Progenitor cell of endocrine pancreas (in vitro differentiated cells): Measurements from ENCODE around the gene FAM89B. TPM values are rescaled to one million over a fixed set of nuclear protein-coding genes. Genes with fewer than 3 reads are reported as not detected.
A peak's percentile ranks its signal among the peaks of the same experiment; 100 is the strongest.

ENCODE experiments used
- DNase-seq: peaks from one replicate; pipeline ENCODE4 v3.0.0; 2021; ENCODE audit warnings: low spot score; ENCODE audit not compliant: unreplicated experiment
- H3K27ac Mint-ChIP-seq: 2 replicates; pipeline ENCODE4 v1.8.0; 2021; ENCODE audit warnings: mild to moderate bottlenecking, moderate library complexity, mixed read lengths
- H3K27me3 Mint-ChIP-seq: 2 replicates; pipeline ENCODE4 v1.8.0; 2021; ENCODE audit warnings: mixed read lengths
- H3K36me3 Mint-ChIP-seq: 2 replicates; pipeline ENCODE4 v1.8.0; 2022; ENCODE audit warnings: mixed read lengths; ENCODE audit not compliant: insufficient read depth
- H3K4me1 Mint-ChIP-seq: 2 replicates; pipeline ENCODE4 v1.8.0; 2021; ENCODE audit warnings: low read depth, mixed read lengths
- H3K4me3 Mint-ChIP-seq: 2 replicates; pipeline ENCODE4 v1.8.0; 2021; ENCODE audit warnings: low read depth, mild to moderate bottlenecking, moderate library complexity, mixed read lengths
- H3K9me3 Mint-ChIP-seq: 2 replicates; pipeline ENCODE4 v1.8.0; 2021; ENCODE audit warnings: low read depth, mixed read lengths
- CTCF ChIP-seq: fragments of 200-600 bp; sonication (generic); IDR thresholded peaks from one replicate; pipeline ENCODE4 v1.5.0; 2021; ENCODE audit warnings: antibody characterized with exemption, mild to moderate bottlenecking; ENCODE audit not compliant: unreplicated experiment
- total RNA-seq: library from RNA; stranded (reverse); gene quantifications from 2 replicates; pipeline ENCODE4 v1.2.1, GENCODE V29; 2021

FAM89B gene
- total RNA-seq, 1 donor from 2014 or later, result 65.0 TPM

- H3K4me3 Mint-ChIP-seq, result no peak overlapping the region
- no peak for DNase-seq
- peaks cover 37% of the 10 kb centered on the region for H3K27me3 Mint-ChIP-seq
- peaks cover 22% of the 10 kb centered on the region for H3K36me3 Mint-ChIP-seq
- H3K4me1 Mint-ChIP-seq, result peaks cover 2% of the 10 kb centered on the region
- no peak for TF ChIP-seq CTCF
- no peaks in the 10 kb centered on the region for H3K9me3 Mint-ChIP-seq
- H3K27ac Mint-ChIP-seq, result no peak overlapping the region
Observed at GRCh38 chr11:65538232-65538914, 34.0 kb upstream of the FAM89B start.

GRCh38 chr11:65538915-65539743, 33.2 kb upstream of the FAM89B start:
- no peaks in the 10 kb centered on the region for H3K9me3 Mint-ChIP-seq
- no peak overlapping the region for H3K4me3 Mint-ChIP-seq
- peaks cover 24% of the 10 kb centered on the region for H3K36me3 Mint-ChIP-seq
- H3K27me3 Mint-ChIP-seq, result peaks cover 41% of the 10 kb centered on the region
- TF ChIP-seq CTCF, result no peak
- peak overlapping the region; percentile 67 for H3K27ac Mint-ChIP-seq
- DNase-seq, result no peak
- peaks cover 2% of the 10 kb centered on the region for H3K4me1 Mint-ChIP-seq

- Mint-ChIP-seq H3K4me3 (no peak overlapping the region), H3K27ac (no peak overlapping the region), H3K36me3 (peaks cover 26% of the 10 kb centered on the region), H3K9me3 (no peaks in the 10 kb centered on the region), H3K4me1 (peaks cover 2% of the 10 kb centered on the region), H3K27me3 (peaks cover 45% of the 10 kb centered on the region)
- DNase-seq, result no peak
- peak; percentile 46 for TF ChIP-seq CTCF
Observed at GRCh38 chr11:65539744-65540289, 32.5 kb upstream of the FAM89B start.

GRCh38 chr11:65540290-65541092, 31.8 kb upstream of the FAM89B start:
- Mint-ChIP-seq H3K27ac (no peak overlapping the region), H3K4me3 (peak overlapping the region; percentile 44), H3K4me1 (peaks cover 3% of the 10 kb centered on the region), H3K36me3 (peaks cover 26% of the 10 kb centered on the region), H3K27me3 (peaks cover 51% of the 10 kb centered on the region), H3K9me3 (no peaks in the 10 kb centered on the region)
- DNase-seq, result peak; percentile 62
- TF ChIP-seq CTCF, result peak; percentile 71
